Measurements from ENCODE around the gene RTN4.

DNA sequence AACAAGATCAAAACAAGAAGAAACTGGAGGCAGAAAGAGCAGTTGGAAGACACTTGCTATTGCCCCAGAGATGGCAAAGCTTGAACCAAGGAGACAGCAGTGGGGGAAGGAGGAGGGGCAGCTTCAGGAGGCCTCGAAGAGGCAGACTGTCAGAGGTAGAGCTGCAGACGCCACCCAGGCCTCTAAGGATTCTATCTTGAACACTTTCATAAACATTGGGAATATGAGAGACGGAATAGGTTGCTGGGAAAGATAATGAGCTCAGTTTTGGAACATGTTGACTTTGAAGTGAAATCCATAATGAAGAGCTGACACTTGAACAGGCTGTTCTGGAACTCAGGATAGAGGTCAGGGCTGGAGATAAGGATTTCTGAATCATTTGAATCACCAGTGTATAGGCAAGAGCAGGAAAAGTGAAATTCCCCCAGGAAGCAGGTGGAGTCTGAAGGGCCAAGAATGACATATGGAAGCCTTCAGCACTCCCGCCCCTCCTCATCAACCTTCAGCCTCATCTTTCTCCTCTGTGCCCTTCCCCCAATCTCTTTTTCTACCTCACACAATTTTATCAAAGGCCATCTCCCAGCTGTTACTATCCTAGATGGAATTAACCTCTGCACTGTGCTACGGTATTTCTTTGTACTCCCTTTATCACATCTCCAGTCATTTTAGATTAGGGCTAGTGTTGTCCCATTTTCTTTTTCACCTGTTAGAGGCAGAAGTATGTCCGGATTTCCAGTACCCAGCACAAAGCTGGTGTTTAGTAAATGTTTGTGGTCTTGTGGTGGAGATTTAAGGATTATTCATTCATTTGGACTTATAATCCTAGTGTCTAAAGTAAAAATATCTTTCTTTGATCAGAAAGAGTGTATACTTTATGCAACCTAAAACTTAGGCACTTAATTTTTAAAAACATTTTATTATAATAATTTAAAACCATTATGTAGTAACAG is 47.5 kb upstream of the RTN4 start:
- TF ChIP-seq ARNTL (CRISPR knock-in tag; IDR thresholded peaks at IDR 0.05; ENCODE audit: borderline replicate concordance, low read depth): no peak
- no peak for TF ChIP-seq ZFP30 (CRISPR knock-in tag; IDR thresholded peaks at IDR 0.05)
- TF ChIP-seq, protein P1, sequence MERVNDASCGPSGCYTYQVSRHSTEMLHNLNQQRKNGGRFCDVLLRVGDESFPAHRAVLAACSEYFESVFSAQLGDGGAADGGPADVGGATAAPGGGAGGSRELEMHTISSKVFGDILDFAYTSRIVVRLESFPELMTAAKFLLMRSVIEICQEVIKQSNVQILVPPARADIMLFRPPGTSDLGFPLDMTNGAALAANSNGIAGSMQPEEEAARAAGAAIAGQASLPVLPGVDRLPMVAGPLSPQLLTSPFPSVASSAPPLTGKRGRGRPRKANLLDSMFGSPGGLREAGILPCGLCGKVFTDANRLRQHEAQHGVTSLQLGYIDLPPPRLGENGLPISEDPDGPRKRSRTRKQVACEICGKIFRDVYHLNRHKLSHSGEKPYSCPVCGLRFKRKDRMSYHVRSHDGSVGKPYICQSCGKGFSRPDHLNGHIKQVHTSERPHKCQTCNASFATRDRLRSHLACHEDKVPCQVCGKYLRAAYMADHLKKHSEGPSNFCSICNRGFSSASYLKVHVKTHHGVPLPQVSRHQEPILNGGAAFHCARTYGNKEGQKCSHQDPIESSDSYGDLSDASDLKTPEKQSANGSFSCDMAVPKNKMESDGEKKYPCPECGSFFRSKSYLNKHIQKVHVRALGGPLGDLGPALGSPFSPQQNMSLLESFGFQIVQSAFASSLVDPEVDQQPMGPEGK (CRISPR knock-in tag; IDR thresholded peaks at IDR 0.05; ENCODE audit: borderline replicate concordance): no peak
- TF ChIP-seq, protein P2, sequence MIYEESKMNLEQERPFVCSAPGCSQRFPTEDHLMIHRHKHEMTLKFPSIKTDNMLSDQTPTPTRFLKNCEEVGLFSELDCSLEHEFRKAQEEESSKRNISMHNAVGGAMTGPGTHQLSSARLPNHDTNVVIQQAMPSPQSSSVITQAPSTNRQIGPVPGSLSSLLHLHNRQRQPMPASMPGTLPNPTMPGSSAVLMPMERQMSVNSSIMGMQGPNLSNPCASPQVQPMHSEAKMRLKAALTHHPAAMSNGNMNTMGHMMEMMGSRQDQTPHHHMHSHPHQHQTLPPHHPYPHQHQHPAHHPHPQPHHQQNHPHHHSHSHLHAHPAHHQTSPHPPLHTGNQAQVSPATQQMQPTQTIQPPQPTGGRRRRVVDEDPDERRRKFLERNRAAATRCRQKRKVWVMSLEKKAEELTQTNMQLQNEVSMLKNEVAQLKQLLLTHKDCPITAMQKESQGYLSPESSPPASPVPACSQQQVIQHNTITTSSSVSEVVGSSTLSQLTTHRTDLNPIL (CRISPR knock-in tag; IDR thresholded peaks at IDR 0.05; ENCODE audit: low read depth): no peak
- TF ChIP-seq, protein P3, sequence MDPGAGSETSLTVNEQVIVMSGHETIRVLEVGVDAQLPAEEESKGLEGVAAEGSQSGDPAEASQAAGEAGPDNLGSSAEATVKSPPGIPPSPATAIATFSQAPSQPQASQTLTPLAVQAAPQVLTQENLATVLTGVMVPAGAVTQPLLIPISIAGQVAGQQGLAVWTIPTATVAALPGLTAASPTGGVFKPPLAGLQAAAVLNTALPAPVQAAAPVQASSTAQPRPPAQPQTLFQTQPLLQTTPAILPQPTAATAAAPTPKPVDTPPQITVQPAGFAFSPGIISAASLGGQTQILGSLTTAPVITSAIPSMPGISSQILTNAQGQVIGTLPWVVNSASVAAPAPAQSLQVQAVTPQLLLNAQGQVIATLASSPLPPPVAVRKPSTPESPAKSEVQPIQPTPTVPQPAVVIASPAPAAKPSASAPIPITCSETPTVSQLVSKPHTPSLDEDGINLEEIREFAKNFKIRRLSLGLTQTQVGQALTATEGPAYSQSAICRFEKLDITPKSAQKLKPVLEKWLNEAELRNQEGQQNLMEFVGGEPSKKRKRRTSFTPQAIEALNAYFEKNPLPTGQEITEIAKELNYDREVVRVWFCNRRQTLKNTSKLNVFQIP (CRISPR knock-in tag; IDR thresholded peaks at IDR 0.05; ENCODE audit: borderline replicate concordance, low read depth): no peak
- no peak for TF ChIP-seq CSDC2 (CRISPR knock-in tag; IDR thresholded peaks at IDR 0.05)
- TF ChIP-seq ISL1 (CRISPR knock-in tag; IDR thresholded peaks at IDR 0.05): no peak
- TF ChIP-seq TOX (CRISPR knock-in tag; IDR thresholded peaks at IDR 0.05; ENCODE audit: borderline replicate concordance): no peak
- TF ChIP-seq ZNF70 (CRISPR knock-in tag; IDR thresholded peaks at IDR 0.05): no peak
- no peak for TF ChIP-seq ZFP3 (CRISPR knock-in tag; IDR thresholded peaks at IDR 0.05)
- TF ChIP-seq SNAI2 (CRISPR knock-in tag; IDR thresholded peaks at IDR 0.05): no peak
- TF ChIP-seq TCF4 (CRISPR knock-in tag; IDR thresholded peaks at IDR 0.05; ENCODE audit: borderline replicate concordance): no peak
